AG09309 (cell line): ENCODE measurements around the gene JMJD8.

ENCODE experiments used
- DNase-seq: peaks from one replicate; pipeline ENCODE4 v3.0.0-alpha.2; 2010; ENCODE audit warnings: low read depth
- H3K4me3 ChIP-seq: 2 replicates; pipeline ENCODE4 v1.5.1; 2011; ENCODE audit warnings: mild to moderate bottlenecking, low read depth, low read length, moderate library complexity; ENCODE audit not compliant: control insufficient read depth
- CTCF ChIP-seq: IDR thresholded peaks from 2 replicates; pipeline ENCODE4 v1.5.1; 2011; ENCODE audit warnings: mild to moderate bottlenecking, low read depth, low read length, inconsistent platforms; ENCODE audit not compliant: insufficient read depth, control insufficient read depth; ENCODE audit errors: missing control alignments

JMJD8 gene

GRCh38 chr16:702341-702740 lies 18.2 kb upstream of the JMJD8 start:
- no peak for DNase-seq
- no peak for TF ChIP-seq CTCF
- H3K4me3 ChIP-seq = no peak overlapping the region

- H3K4me3 ChIP-seq = no peak overlapping the region
- TF ChIP-seq CTCF = no peak
- DNase-seq = no peak
These were observed 16.8 kb upstream of the JMJD8 start for GRCh38 chr16:700684-701584.

GRCh38 chr16:698911-699671 lies 15.0 kb upstream of the JMJD8 start:
- no peak for DNase-seq
- H3K4me3 ChIP-seq = no peak overlapping the region
- TF ChIP-seq CTCF = no peak

GRCh38 chr16:695355-696089 lies 11.4 kb upstream of the JMJD8 start:
- no peak for TF ChIP-seq CTCF
- DNase-seq = no peak
- H3K4me3 ChIP-seq = no peak overlapping the region

GRCh38 chr16:694863-695354 lies 10.8 kb upstream of the JMJD8 start:
- H3K4me3 ChIP-seq = no peak overlapping the region
- no peak for DNase-seq
- no peak for TF ChIP-seq CTCF

- TF ChIP-seq CTCF = no peak
- DNase-seq = no peak
- no peak overlapping the region for H3K4me3 ChIP-seq
These were observed 10.2 kb upstream of the JMJD8 start for GRCh38 chr16:694187-694862.
